IMR-90 (cell line): ENCODE measurements around the gene PMM1. TPM values are rescaled to one million over a fixed set of nuclear protein-coding genes. Genes with fewer than 3 reads are reported as not detected.
"Not testable (repeated sequence)": the region's sequence is repeated elsewhere in the genome, so short reads cannot be mapped to it uniquely, and the experiment has no call there.

ENCODE experiments used
- ATAC-seq: fragments of 200-7000 bp; cut with Tn5 transposase; 2 replicates; pipeline ENCODE4 v1.9.1; 2020; ENCODE audit warnings: low read depth, mild to moderate bottlenecking, moderate library complexity
- BruUV-seq: library from RNA; stranded (reverse); fragments of 400-500 nt; replicated peaks from 2 replicates; lab custom pipeline; 2021; lab: Mats Ljungman, UMichigan
- CTCF ChIA-PET: fragments of 300-600 bp; formaldehyde crosslinking; extraction: SDS; loops from one replicate; lab custom pipeline; 2021; ENCODE audit warnings: antibody characterized with exemption; lab: Yijun Ruan, JAX
- POLR2A ChIA-PET: fragments of 300-600 bp; sonication (Branson Sonifier 250); formaldehyde crosslinking; loops from one replicate; lab custom pipeline; 2022; ENCODE audit warnings: antibody characterized with exemption; ENCODE audit not compliant: unreplicated experiment; lab: Charles Lee
- DNase-seq: peaks from one replicate; pipeline ENCODE4 v3.0.0; 2013
- H2AFZ ChIP-seq: replicated peaks from 2 replicates; pipeline ENCODE3; 2013; ENCODE audit warnings: low read length, mild to moderate bottlenecking; ENCODE audit not compliant: poor library complexity
- H2AK5ac ChIP-seq: 2 replicates; pipeline ENCODE4 v1.6.1; 2013; ENCODE audit warnings: low read depth, low read length, inconsistent platforms
- H2AK9ac ChIP-seq: replicated peaks from 2 replicates; pipeline ENCODE3; 2013; ENCODE audit warnings: mild to moderate bottlenecking, low read depth, low read length, moderate library complexity; ENCODE audit not compliant: poor library complexity
- H2BK120ac ChIP-seq: 2 replicates; pipeline ENCODE4 v1.6.1; 2013; ENCODE audit warnings: low read depth, low read length, inconsistent platforms
- H2BK15ac ChIP-seq: 3 replicates; pipeline ENCODE4 v1.6.1; 2013; ENCODE audit warnings: low read depth, low read length, inconsistent platforms
- H2BK20ac ChIP-seq: 2 replicates; pipeline ENCODE4 v1.6.1; 2013; ENCODE audit warnings: low read depth, mild to moderate bottlenecking, inconsistent platforms, low read length, moderate library complexity
- H2BK5ac ChIP-seq: 2 replicates; pipeline ENCODE4 v1.6.1; 2013; ENCODE audit warnings: mild to moderate bottlenecking, low read depth, low read length, inconsistent platforms; ENCODE audit not compliant: poor library complexity, severe bottlenecking
- H3K14ac ChIP-seq: replicated peaks from 2 replicates; pipeline ENCODE4 v1.6.1; 2013; ENCODE audit warnings: low read depth, low read length, inconsistent platforms
- H3K18ac ChIP-seq: 2 replicates; pipeline ENCODE4 v1.6.1; 2013; ENCODE audit warnings: low read depth, low read length, control low read depth
- H3K23ac ChIP-seq: 2 replicates; pipeline ENCODE4 v1.6.1; 2013; ENCODE audit warnings: low read depth, low read length, inconsistent platforms
- H3K27ac ChIP-seq: 2 replicates; pipeline ENCODE4 v1.5.1; 2013; ENCODE audit warnings: mild to moderate bottlenecking, control low read depth, low read length; ENCODE audit not compliant: insufficient read depth
- H3K27me3 ChIP-seq: 2 replicates; pipeline ENCODE4 v1.6.1; 2013; ENCODE audit warnings: low read length; ENCODE audit not compliant: control insufficient read depth, insufficient read depth
- H3K36me3 ChIP-seq: 2 replicates; pipeline ENCODE4 v1.6.1; 2013; ENCODE audit warnings: low read length, mixed read lengths; ENCODE audit not compliant: control insufficient read depth, insufficient read depth
- H3K4ac ChIP-seq: 2 replicates; pipeline ENCODE4 v1.6.1; 2013; ENCODE audit warnings: low read depth, low read length, inconsistent platforms
- H3K4me1 ChIP-seq: 2 replicates; pipeline ENCODE4 v1.6.1; 2013; ENCODE audit warnings: low read length, mixed read lengths; ENCODE audit not compliant: control insufficient read depth, insufficient read depth
- H3K4me2 ChIP-seq: 2 replicates; pipeline ENCODE4 v1.6.1; 2013; ENCODE audit warnings: low read depth, mild to moderate bottlenecking, control low read depth, low read length, moderate library complexity
- H3K4me3 ChIP-seq: 2 replicates; pipeline ENCODE4 v1.5.1; 2013; ENCODE audit warnings: low read depth, mild to moderate bottlenecking, control low read depth, low read length, moderate library complexity; ENCODE audit not compliant: insufficient read depth
- H3K56ac ChIP-seq: 2 replicates; pipeline ENCODE4 v1.6.1; 2013; ENCODE audit warnings: low read length, inconsistent platforms; ENCODE audit not compliant: insufficient read depth; ENCODE audit errors: extremely low read depth
- H3K79me1 ChIP-seq, 2 experiments: 2 replicates each; pipeline ENCODE4 v1.6.1; 2013; ENCODE audit warnings: low read length in 2 of 2, inconsistent platforms in 1 of 2, low read depth in 1 of 2
- H3K9ac ChIP-seq: 2 replicates; pipeline ENCODE4 v1.6.1; 2013; ENCODE audit warnings: low read depth, low read length, control low read depth
- H3K9me1 ChIP-seq: 2 replicates; pipeline ENCODE4 v1.6.1; 2013; ENCODE audit warnings: low read length, inconsistent platforms; ENCODE audit not compliant: insufficient read depth
- H3K9me3 ChIP-seq: 2 replicates; pipeline ENCODE4 v1.6.1; 2013; ENCODE audit warnings: low read length; ENCODE audit not compliant: control insufficient read depth, insufficient read depth
- H4K20me1 ChIP-seq: 2 replicates; pipeline ENCODE4 v1.6.1; 2013; ENCODE audit warnings: low read length, inconsistent platforms; ENCODE audit not compliant: insufficient read depth
- H4K5ac ChIP-seq: 2 replicates; pipeline ENCODE4 v1.6.1; 2013; ENCODE audit warnings: mild to moderate bottlenecking, low read depth, low read length, control low read depth
- H4K8ac ChIP-seq, 2 experiments: 2 replicates each; pipeline ENCODE4 v1.6.1; 2013; ENCODE audit warnings: low read depth in 2 of 2, low read length in 2 of 2, control low read depth in 1 of 2, inconsistent platforms in 1 of 2
- H4K91ac ChIP-seq: 2 replicates; pipeline ENCODE4 v1.6.1; 2013; ENCODE audit warnings: low read depth, low read length, inconsistent platforms; ENCODE audit not compliant: insufficient read depth
- WGBS, 2 experiments: methylation state at CpG; one replicate each; pipeline versions ENCODE4 v1.1.5 to v1.1.7; 2013; ENCODE audit warnings: missing lambda C conversion rate in 2 of 2; ENCODE audit not compliant: insufficient read length in 1 of 2; ENCODE audit errors: extremely low coverage in 2 of 2; 5-methylcytosine and 5-hydroxymethylcytosine counted together
- dilution Hi-C: fragments of 300-500 bp; cut with HindIII; formaldehyde crosslinking; loops from one replicate; pipeline ENCODE4 v1.14.3; 2018; ENCODE audit warnings: low sequenced_read_pairs; ENCODE audit not compliant: unreplicated experiment
- in situ Hi-C: fragments of 300-500 bp; cut with MboI; formaldehyde crosslinking; loops from 3 replicates; pipeline ENCODE4 v1.14.3; 2019; ENCODE audit warnings: low sequenced_read_pairs, inconsistent platforms, mixed read lengths
- intact Hi-C: fragments of 100-400 bp; cut with micrococcal nuclease; formaldehyde crosslinking; loops from 2 replicates; pipeline ENCODE4 v1.10.0; 2022
- polyA plus RNA-seq, 3 experiments: library from polyadenylated mRNA; depleted of rRNA; stranded (reverse); fragments of >200 nt; gene quantifications; 2 replicates each; pipeline ENCODE4 v1.2.3, GENCODE V29; 2012; ENCODE audit warnings: low replicate concordance in 1 of 3
- total RNA-seq: library from RNA; depleted of rRNA; stranded (reverse); fragments of >200 nt; gene quantifications from 2 replicates; pipeline ENCODE4 v1.2.3, GENCODE V29; 2012

PMM1 gene
- total and polyA plus RNA-seq, 2 of the 4 experiments (the other 2 are of a cell fraction) = 22.8 to 92.8 TPM

GRCh38 chr22:41634610-41635009, 45.0 kb upstream of the PMM1 start:
- H3K4ac ChIP-seq, H3K56ac ChIP-seq, H3K4me1 ChIP-seq, H2BK5ac ChIP-seq, dilution Hi-C loops, H2AFZ ChIP-seq, DNase-seq, H3K14ac ChIP-seq, H3K27ac ChIP-seq, BruUV-seq, H4K91ac ChIP-seq, POLR2A ChIA-PET, H3K18ac ChIP-seq, H2BK120ac ChIP-seq, H3K23ac ChIP-seq, intact Hi-C loops, H3K9me1 ChIP-seq, H4K8ac ChIP-seq, H3K9me3 ChIP-seq, H2AK9ac ChIP-seq, H3K4me2 ChIP-seq, H2BK20ac ChIP-seq, ATAC-seq, H3K9ac ChIP-seq, H3K27me3 ChIP-seq, H4K5ac ChIP-seq, in situ Hi-C loops, H2AK5ac ChIP-seq, H3K4me3 ChIP-seq, H2BK15ac ChIP-seq: not testable (repeated sequence)
- CTCF ChIA-PET = interaction anchor here (0.5 to 0.7 kb wide), 2 partner anchors 16 to 45 kb away, joined by 3 to 4 read pairs; partner anchors contain the start of gene PMM1
- Histone ChIP-seq H4K20me1 (peaks cover 14% of the 10 kb centered on the region), H3K36me3 (peaks cover 58% of the 10 kb centered on the region), H3K79me1 (peaks cover 31 to 46% of the 10 kb centered on the region in 2 experiments)
- WGBS, 2 experiments = 100% methylated on average over 2 of the region's 8 CpGs; no CpG with 5 or more reads in 1 of the 2 experiments

DNA sequence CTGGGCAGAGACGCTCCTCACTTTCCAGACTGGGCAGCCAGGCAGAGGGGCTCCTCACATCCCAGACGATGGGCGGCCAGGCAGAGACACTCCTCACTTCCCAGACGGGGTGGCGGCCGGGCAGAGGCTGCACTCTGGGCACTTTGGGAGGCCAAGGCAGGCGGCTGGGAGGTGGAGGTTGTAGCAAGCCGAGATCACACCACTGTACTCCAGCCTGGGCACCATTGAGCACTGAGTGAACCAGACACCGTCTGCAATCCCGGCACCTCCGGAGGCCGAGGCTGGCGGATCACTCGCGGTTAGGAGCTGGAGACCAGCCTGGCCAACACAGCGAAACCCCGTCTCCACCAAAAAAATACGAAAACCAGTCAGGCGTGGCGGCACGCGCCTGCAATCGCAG, 42.0 kb upstream of the PMM1 start:
- H2AK9ac ChIP-seq, H4K8ac ChIP-seq, H3K4me2 ChIP-seq, H3K4me3 ChIP-seq, in situ Hi-C loops, H3K4me1 ChIP-seq, H3K27ac ChIP-seq, H3K27me3 ChIP-seq, H2BK15ac ChIP-seq, H2BK120ac ChIP-seq, H2BK5ac ChIP-seq, H3K4ac ChIP-seq, H2AK5ac ChIP-seq, H3K9me1 ChIP-seq, H3K23ac ChIP-seq, H3K14ac ChIP-seq, H2AFZ ChIP-seq, H4K5ac ChIP-seq, DNase-seq, H3K18ac ChIP-seq, intact Hi-C loops, POLR2A ChIA-PET, H2BK20ac ChIP-seq, CTCF ChIA-PET, ATAC-seq, dilution Hi-C loops, H3K9ac ChIP-seq, H4K91ac ChIP-seq, BruUV-seq, H3K9me3 ChIP-seq, H3K56ac ChIP-seq: not testable (repeated sequence)
- Histone ChIP-seq H3K36me3 (peaks cover 46% of the 10 kb centered on the region), H4K20me1 (peaks cover 22% of the 10 kb centered on the region), H3K79me1 (peaks cover 21 to 39% of the 10 kb centered on the region in 2 experiments)
- 100% methylated on average over 1 of the region's 23 CpGs; no CpG with 5 or more reads in 1 of the 2 experiments for WGBS, 2 experiments
